Measurements from ENCODE around the gene CAPN9.
"Not testable (repeated sequence)": the region's sequence is repeated elsewhere in the genome, so short reads cannot be mapped to it uniquely, and the experiment has no call there.

The CAPN9 gene

GRCh38 chr1:230826166-230826875 lies 79.1 kb downstream of the CAPN9 start:
- no peak for DNase-seq

GRCh38 chr1:230827081-230827681 lies 80.0 kb downstream of the CAPN9 start:
- DNase-seq = no peak

GRCh38 chr1:230827801-230828200 lies 80.6 kb downstream of the CAPN9 start:
- no peak for DNase-seq

GRCh38 chr1:230828421-230828820 lies 81.2 kb downstream of the CAPN9 start:
- no peak for DNase-seq

GRCh38 chr1:230831771-230832170 lies 84.6 kb downstream of the CAPN9 start:
- no peak for DNase-seq

DNA sequence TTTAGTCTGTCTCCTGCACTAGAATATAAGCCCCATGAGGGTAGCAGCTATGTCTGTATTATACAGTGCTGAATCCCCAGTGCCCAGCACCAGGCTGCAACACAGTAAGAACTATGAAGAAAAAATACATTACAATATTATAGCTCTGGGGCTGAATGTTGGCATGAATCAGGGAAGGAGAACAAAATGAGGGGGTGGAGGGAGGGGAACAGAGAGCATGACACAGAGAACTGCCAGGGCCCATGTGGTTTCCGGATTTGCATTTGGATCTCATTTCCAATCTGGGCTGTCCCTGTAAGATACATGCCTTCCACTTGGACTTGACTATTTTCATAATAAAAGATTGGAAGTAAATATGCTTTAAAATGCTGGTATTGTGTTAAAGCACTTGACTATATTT lies 85.3 kb downstream of the CAPN9 start:
- no peak for DNase-seq

DNA sequence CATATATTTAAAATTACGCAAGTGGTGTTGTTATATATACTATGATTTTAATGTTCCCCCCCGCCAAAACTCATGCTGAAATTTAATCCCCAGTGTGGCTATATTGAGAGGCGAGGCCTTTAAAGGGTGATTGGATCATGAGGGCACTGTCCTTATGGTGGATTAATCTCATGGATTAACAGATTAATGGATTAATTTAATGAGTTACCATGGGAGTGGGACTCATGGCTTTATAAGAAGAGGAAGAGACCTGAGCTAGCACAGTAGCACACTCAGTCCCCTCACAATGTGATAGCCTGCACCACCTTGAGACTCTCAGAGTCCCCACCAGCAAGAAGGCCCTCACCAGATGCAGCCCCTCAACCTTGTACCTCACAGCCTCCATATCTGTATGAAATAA lies 86.3 kb downstream of the CAPN9 start:
- no peak for DNase-seq

- DNase-seq = no peak
Observed at GRCh38 chr1:230834292-230834691, 87.1 kb downstream of the CAPN9 start.

- no peak for DNase-seq
Observed at GRCh38 chr1:230836347-230836746, 89.2 kb downstream of the CAPN9 start.

GRCh38 chr1:230836793-230837192 lies 89.6 kb downstream of the CAPN9 start:
- no peak for DNase-seq

- DNase-seq = no peak
Observed at GRCh38 chr1:230839173-230839572, 92.0 kb downstream of the CAPN9 start.

- DNase-seq = no peak
Observed at GRCh38 chr1:230842801-230843200, 95.6 kb downstream of the CAPN9 start.

DNA sequence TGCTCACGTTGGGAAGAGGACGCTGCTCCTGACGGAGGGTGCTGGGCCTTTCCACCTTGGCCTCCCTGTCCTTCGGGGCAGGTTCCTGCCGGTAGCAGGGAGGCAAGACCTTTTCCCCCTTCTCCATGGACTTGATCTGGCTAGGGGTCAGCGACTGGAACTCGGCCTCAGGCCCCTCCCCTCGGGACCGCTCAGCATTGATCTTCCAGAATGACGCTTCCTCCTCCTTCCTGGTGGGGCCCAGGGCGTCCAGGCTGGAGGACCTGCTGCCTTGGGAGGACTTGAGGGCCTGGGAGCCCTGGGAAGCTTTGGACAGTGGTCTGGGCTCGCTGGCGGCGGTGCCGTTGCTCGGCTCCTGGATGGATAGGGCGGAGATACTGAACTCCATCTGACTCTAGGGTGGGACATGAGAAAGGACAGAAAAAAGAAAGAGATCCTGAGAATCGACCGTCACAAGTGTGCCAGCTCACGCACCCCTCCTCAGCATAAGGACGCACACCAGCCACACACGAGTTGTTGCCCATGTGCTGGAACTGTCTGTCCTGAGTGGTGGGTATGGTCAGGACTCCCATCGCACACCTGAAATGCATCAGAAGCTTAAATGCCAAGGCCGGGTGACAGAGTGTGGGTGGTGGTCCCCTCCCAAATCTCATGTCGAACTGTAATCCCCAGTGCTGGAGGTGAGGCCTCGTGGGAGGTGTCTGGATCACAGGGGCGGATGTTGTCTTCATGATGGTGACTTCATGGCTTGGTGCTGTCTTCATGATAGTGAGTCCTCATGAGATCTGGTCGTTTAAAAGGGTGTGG lies 96.5 kb downstream of the CAPN9 start:
- no peak for DNase-seq

DNA sequence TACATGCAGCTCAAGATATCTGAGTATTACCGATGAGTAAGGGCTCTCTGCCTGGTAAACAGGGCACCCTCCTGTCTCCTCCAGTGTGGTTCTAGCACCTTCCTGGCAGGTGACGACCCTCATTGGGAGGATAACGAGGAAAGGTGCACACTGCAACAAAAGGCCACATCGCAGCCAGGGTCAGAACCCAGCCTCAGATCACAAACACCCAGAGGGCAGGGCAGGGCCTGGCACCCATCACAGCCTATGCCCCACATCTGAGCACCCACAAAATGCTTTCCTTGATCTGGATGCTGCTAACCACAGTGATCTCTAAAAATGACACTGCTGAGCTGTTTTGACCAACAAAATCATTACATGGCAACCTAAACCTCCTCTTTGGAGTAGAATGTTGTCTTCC lies 97.4 kb downstream of the CAPN9 start:
- DNase-seq = no peak

DNA sequence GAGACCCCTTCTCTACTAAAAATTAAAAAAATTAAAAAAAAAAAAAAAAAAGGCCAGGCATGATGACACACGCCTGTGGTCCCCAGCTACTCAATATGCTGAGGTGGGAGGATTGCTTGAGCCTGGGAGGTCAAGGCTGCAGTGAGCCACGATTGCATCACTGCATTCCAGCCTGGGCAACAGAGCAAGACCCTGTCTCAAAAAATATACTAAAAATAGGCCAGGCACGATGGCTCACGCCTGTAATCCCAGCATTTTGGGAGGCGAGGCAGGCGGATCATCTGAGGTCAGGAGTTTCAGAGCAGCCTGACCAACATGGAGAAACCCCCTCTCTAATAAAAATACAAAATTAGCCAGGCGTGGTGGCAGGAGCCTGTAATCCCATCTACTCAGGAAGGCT lies 98.0 kb downstream of the CAPN9 start:
- DNase-seq = not testable (repeated sequence)

DNA sequence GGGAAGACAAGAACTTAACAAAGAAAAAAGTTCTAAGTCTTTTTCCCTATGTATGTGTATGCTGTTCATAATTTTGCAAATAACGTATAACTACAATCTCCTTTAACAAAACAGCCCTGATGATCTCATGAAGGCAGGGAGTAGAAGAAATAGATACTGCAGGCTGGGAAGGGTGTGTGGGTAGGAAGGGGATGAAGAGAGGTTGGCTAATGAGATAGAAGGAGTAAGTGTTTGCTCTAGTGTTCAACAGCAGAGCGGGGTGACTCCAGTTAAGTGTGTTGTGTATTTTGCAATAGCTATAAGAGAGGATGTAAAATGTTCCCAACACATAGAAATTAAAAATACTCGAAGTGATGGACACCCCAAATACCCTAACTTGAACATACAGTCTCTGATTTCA lies 101.0 kb downstream of the CAPN9 start:
- DNase-seq = no peak

DNA sequence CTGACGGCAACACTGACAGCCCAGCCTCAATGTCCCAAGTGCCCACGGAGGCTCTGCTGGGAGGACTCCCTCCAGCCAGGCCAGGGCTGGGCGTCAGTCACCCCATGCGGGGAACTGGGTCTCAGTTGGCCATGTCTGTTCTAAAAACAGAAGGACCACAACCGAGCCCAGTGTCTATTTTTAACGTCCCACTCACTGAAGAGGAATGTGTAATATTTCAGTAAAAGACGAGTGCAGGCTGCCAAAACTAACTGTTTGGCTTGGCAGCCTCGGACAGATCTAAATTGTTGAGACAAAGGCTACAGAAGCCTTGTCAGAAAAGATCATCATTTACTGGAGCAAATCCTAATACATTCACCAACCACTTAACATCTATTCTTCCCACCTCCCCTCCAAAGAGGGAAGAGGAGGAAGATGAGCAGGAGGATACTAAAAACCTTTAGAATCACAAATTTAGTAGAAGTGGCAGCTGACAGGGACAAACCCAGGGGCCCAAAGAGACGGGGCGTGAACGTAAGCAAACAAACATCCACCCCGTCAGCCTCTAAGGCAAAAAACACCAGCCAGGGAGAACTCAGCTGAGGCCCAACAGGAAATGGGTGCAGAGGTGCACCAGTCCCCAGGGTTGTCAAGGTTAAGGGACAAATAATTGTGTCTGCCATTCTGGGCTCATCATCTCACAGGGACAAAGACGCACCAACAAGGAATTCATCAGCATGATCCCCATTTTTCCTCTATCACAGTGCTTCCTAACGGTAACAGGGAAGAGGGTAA lies 102.5 kb downstream of the CAPN9 start:
- DNase-seq = no peak

DNA sequence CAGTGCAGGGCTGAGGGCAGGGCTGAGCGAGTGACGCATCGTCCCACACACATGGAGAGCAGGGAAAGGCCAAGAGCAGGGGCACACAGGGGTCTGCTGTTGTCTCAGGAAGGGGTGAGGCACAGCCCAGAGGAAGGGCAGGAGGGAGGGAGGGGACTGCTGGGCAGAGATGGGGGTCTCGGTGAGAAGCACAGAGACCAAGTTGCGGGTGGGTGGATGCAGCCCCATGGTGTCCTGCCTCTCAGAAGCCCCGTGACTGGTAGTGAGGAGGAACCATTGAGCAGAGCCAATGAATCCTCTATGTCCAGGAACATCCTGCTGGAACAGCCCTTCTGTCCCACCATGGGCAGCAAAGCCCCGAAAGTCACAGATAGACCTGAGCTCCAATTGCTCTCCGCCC lies 103.4 kb downstream of the CAPN9 start:
- DNase-seq = no peak

DNA sequence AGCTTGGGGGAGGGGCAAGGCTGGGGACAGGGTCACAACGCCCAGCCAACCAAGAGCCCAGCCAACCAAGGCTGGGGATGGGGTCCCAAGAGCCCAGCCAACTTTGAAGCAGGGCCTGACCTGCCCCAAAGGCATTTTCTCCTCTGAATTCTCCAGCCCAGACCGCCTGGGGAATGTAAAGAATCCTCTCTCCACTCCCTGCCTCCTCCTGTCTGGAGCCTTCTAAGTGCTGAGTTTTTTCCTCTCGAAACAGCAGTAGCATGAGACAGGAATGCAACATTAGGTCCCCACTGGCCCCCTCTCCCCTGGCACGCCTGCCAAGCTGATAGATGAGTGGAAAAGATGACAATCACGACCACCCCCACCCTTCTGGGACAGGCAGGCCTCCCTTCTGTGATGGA lies 104.1 kb downstream of the CAPN9 start:
- DNase-seq = no peak

Measured in NCI-H1092 (cell line).